Measurements from ENCODE around the gene INTS6.

DNA sequence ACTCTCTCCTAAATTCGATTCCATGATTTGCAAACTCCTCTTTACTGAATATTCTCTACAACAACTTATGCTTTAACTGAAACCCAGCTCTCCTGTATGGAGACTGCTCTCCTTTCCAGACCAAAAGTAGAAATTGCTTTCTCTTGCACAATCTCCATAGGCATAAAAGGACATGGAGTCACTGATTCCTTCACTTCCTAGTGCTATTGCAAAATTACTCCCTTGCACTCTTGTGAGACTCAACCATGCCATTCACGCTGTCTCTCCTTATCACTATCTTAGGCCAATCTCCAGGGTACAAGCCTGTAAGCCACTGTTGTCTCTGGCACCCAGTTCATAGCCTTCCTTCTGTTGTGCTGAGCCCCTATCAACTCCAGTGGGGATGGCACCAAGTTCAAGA lies 82.7 kb downstream of the INTS6 start:
- TF ChIP-seq POLR2A (IDR thresholded peaks at IDR 0.05): no peak
- TF ChIP-seq, protein P1, sequence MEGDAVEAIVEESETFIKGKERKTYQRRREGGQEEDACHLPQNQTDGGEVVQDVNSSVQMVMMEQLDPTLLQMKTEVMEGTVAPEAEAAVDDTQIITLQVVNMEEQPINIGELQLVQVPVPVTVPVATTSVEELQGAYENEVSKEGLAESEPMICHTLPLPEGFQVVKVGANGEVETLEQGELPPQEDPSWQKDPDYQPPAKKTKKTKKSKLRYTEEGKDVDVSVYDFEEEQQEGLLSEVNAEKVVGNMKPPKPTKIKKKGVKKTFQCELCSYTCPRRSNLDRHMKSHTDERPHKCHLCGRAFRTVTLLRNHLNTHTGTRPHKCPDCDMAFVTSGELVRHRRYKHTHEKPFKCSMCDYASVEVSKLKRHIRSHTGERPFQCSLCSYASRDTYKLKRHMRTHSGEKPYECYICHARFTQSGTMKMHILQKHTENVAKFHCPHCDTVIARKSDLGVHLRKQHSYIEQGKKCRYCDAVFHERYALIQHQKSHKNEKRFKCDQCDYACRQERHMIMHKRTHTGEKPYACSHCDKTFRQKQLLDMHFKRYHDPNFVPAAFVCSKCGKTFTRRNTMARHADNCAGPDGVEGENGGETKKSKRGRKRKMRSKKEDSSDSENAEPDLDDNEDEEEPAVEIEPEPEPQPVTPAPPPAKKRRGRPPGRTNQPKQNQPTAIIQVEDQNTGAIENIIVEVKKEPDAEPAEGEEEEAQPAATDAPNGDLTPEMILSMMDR (IDR thresholded peaks at IDR 0.05): no peak
